ENCODE data around the gene ZNF468. TPM values are rescaled to one million over a fixed set of nuclear protein-coding genes. Genes with fewer than 3 reads are reported as not detected.

The ZNF468 gene
- polyA plus RNA-seq, 3 donors = 6.2 to 16.1 (median 10.6) TPM

- Histone ChIP-seq H3K36me3 (replicated peaks in 1 of 2; ENCODE audit: control insufficient read depth in 1 of 2, insufficient read depth in 2 of 2, low read length in 2 of 2) (no peaks in the 10 kb centered on the region), H3K4me3 (replicated peaks in 1 of 3; ENCODE audit: low read depth in 2 of 3, low read length in 3 of 3) (no peak overlapping the region), H3K79me2 (ENCODE audit: insufficient read depth, low read length) (peaks cover 5% of the 10 kb centered on the region), H3K4me2 (replicated peaks; ENCODE audit: extremely low read depth, low read length, poor library complexity, severe bottlenecking) (no peak overlapping the region), H3K9me3 (replicated peaks in 1 of 2; ENCODE audit: control insufficient read depth in 1 of 2, insufficient read depth in 1 of 2, low read length in 2 of 2) (peaks cover 50 to 55% of the 10 kb centered on the region in 2 donors), H3K9ac (ENCODE audit: insufficient read depth, low read length, poor library complexity, severe bottlenecking) (no peak overlapping the region), H3K4me1 (ENCODE audit: control insufficient read depth in 1 of 2, insufficient read depth in 2 of 2, low read length in 2 of 2) (peaks cover 13 to 14% of the 10 kb centered on the region in 2 donors), H3K27ac (ENCODE audit: low read depth in 1 of 2, low read length in 2 of 2) (no peak overlapping the region), H2AFZ (ENCODE audit: insufficient read depth, low read depth, low read length, poor library complexity, severe bottlenecking) (no peak overlapping the region), H3K27me3 (ENCODE audit: control insufficient read depth in 2 of 2, insufficient read depth in 2 of 2, low read length in 2 of 2) (no peaks in the 10 kb centered on the region), H4K20me1 (ENCODE audit: insufficient read depth, low read length) (no peaks in the 10 kb centered on the region)
- Mint-ChIP-seq H3K36me3 (peaks cover 0 to 2% of the 10 kb centered on the region in 2 donors), H3K4me1 (peaks cover 25% of the 10 kb centered on the region), H3K4me3 (no peak overlapping the region), H3K27ac (no peak overlapping the region), H3K27me3 (ENCODE audit: low read depth in 3 of 3) (peaks cover 2 to 10% (median 8%) of the 10 kb centered on the region in 3 donors), H3K9me3 (peaks cover 47 to 86% (median 81%) of the 10 kb centered on the region in 7 donors)
- no peak for DNase-seq
- 96% methylated on average over 5 of the region's 6 CpGs for WGBS (ENCODE audit: insufficient coverage)
- intact Hi-C loops (cut with micrococcal nuclease) = loop anchor here in 1 of 2 donors (10.0 kb wide), 1 partner anchor 155 kb away; no protein-coding TSS in a partner anchor
- TF ChIP-seq, protein P1, sequence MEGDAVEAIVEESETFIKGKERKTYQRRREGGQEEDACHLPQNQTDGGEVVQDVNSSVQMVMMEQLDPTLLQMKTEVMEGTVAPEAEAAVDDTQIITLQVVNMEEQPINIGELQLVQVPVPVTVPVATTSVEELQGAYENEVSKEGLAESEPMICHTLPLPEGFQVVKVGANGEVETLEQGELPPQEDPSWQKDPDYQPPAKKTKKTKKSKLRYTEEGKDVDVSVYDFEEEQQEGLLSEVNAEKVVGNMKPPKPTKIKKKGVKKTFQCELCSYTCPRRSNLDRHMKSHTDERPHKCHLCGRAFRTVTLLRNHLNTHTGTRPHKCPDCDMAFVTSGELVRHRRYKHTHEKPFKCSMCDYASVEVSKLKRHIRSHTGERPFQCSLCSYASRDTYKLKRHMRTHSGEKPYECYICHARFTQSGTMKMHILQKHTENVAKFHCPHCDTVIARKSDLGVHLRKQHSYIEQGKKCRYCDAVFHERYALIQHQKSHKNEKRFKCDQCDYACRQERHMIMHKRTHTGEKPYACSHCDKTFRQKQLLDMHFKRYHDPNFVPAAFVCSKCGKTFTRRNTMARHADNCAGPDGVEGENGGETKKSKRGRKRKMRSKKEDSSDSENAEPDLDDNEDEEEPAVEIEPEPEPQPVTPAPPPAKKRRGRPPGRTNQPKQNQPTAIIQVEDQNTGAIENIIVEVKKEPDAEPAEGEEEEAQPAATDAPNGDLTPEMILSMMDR (IDR thresholded peaks at IDR 0.05) = no peak
These were observed 68.0 kb downstream of the ZNF468 start for GRCh38 chr19:52789440-52789839.

Small RNA genes within 50 kb of the gene (small RNA-seq; reads per million reads assigned to genes)
- gene ZNF320 (ENCODE audit: insufficient read length, low read depth) = 0.94 reads per million

Other genes starting within 250 kb of the ZNF468 start
- 10 to 100 TPM in 1 of 3 donors, 1 to 10 TPM in 2; 2.4 to 47.1 (median 7.2) TPM for gene ZNF83, start 219.3 kb downstream of the ZNF468 start, polyA plus RNA-seq
- 10 to 100 TPM in 2 of 3 donors, 1 to 10 TPM in 1; 5.5 to 20.2 (median 12.0) TPM for gene ZNF611, start 122.6 kb downstream of the ZNF468 start, polyA plus RNA-seq
- gene ZNF600, start 70.8 kb downstream of the ZNF468 start, polyA plus RNA-seq = 1 to 10 TPM; 1.9 to 9.2 (median 2.5) TPM
- 10 to 100 TPM in 2 of 3 donors, 1 to 10 TPM in 1; 2.4 to 21.2 (median 15.0) TPM for gene ZNF28, start 36.0 kb downstream of the ZNF468 start, polyA plus RNA-seq
- gene ZNF320, start 40.0 kb upstream of the ZNF468 start, polyA plus RNA-seq = 1 to 10 TPM; 1.6 to 4.4 (median 3.4) TPM
- gene ZNF888, start 65.8 kb upstream of the ZNF468 start, polyA plus RNA-seq = 1 to 10 TPM in 2 of 3 donors, under 1 TPM in 1; 0.71 to 1.7 (median 1.4) TPM
- gene ZNF816, start 105.3 kb upstream of the ZNF468 start, polyA plus RNA-seq = 1 to 10 TPM; 1.4 to 4.3 (median 2.0) TPM
- not detected for gene ERVV-1, start 156.3 kb upstream of the ZNF468 start, polyA plus RNA-seq
- not detected for gene ERVV-2, start 187.1 kb upstream of the ZNF468 start, polyA plus RNA-seq
- gene ZNF160, start 245.8 kb upstream of the ZNF468 start, polyA plus RNA-seq = 10 to 100 TPM in 1 of 3 donors, 1 to 10 TPM in 2; 6.4 to 24.5 (median 7.7) TPM